Upper lobe of left lung (tissue), 6 donors: ENCODE data around the gene ACAT2. TPM values are rescaled to one million over a fixed set of nuclear protein-coding genes. Genes with fewer than 3 reads are reported as not detected.

Source experiments
- ATAC-seq, 2 donors: fragments of 200-7000 bp; cut with Tn5 transposase; one replicate each; pipeline ENCODE4 v1.9.1; 2022; ENCODE audit warnings: mild to moderate bottlenecking in 2 of 2, moderate library complexity in 2 of 2; ENCODE audit not compliant: low FRiP score in 2 of 2
- DNase-seq, 2 donors: peaks; one replicate each; pipeline ENCODE4 v3.0.0-alpha.2; 2019 to 2020
- H3K27ac ChIP-seq, 4 donors: fragments of 200-600 bp; sonication (generic); one replicate each; pipeline ENCODE4 v1.5.1; 2016 to 2019
- H3K27me3 ChIP-seq, 4 donors: fragments of 200-600 bp; sonication (generic); one replicate each; pipeline ENCODE4 v1.5.1; 2017 to 2019
- H3K36me3 ChIP-seq, 4 donors: fragments of 200-600 bp; sonication (generic); one replicate each; pipeline ENCODE4 v1.5.1; 2016 to 2019
- H3K4me1 ChIP-seq, 4 donors: fragments of 200-600 bp; sonication (generic); one replicate each; pipeline ENCODE4 v1.5.1; 2018 to 2019
- H3K4me3 ChIP-seq, 4 donors: fragments of 200-600 bp; sonication (generic); one replicate each; pipeline ENCODE4 v1.5.1; 2017 to 2019; ENCODE audit warnings: mild to moderate bottlenecking in 2 of 4, moderate library complexity in 1 of 4
- H3K9me3 ChIP-seq, 4 donors: fragments of 200-600 bp; sonication (generic); one replicate each; pipeline ENCODE4 v1.5.1; 2018 to 2019
- EP300 ChIP-seq, 4 donors: sonication (generic); formaldehyde crosslinking; IDR thresholded peaks; one replicate each; pipeline ENCODE4 v1.5.1; 2017; ENCODE audit warnings: antibody characterized with exemption in 4 of 4, control low read depth in 2 of 4
- POLR2A ChIP-seq, 4 donors: fragments of 450-650 bp; IDR thresholded peaks; one replicate each; pipeline ENCODE4 v1.5.1; 2016 to 2017; ENCODE audit warnings: antibody characterized with exemption in 4 of 4, mild to moderate bottlenecking in 2 of 4
- POLR2AphosphoS5 ChIP-seq, 2 donors: sonication (generic); formaldehyde crosslinking; IDR thresholded peaks; one replicate each; pipeline ENCODE4 v1.5.1; 2017; ENCODE audit warnings: antibody characterized with exemption in 2 of 2
- WGBS, 2 donors: methylation state at CpG; one replicate each; pipeline ENCODE4 v1.1.5; 2017 to 2018; 5-methylcytosine and 5-hydroxymethylcytosine counted together
- total RNA-seq, 6 donors: library from RNA; depleted of rRNA in 4 of 6; stranded (reverse); fragments of >200 nt in 4 of 6; gene quantifications; one replicate each; pipeline versions ENCODE4 v1.1.0 to v1.2.1, GENCODE V29; 2016 to 2021
- TF ChIP-seq, protein P1 (sequence below), 6 experiments: fragments of 450-650 bp in 4 of 6; fragments of 200-600 bp in 2 of 6; sonication (generic) in 2 of 6; IDR thresholded peaks; one replicate each; pipeline ENCODE4 v1.5.1; 2016 to 2019; ENCODE audit warnings: antibody characterized with exemption in 6 of 6
- donor health status: DM: no; HTN: no; CAD: no; lungs with moderate emphysema.
- donor health status: DM: no; HTN: yes; CAD: no; lungs with severe emphysema.

The ACAT2 gene
- total RNA-seq, 6 donors from 2014 or later, result 5.2 to 62.5 (median 30.5) TPM

DNA sequence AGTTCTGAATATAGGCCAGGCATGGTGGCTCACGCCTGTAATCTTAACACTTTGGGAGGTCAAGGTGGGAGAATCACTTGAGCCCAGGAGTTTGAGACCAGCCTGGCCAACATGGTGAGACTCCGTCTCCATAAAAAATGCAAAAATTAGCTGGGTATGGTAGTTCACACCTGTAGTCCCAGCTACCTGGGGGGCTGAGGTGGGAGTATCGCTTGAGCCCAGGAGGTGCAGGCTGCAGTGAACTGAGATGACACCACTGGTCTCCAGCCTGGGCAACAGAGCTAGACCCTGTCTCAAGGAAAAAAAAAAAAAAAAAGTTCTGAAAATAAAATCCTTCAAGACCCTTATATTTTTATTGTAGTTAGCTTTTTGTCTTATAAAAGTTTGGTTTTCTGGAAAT, 46.2 kb upstream of the ACAT2 start:
- Histone ChIP-seq H3K27me3 (no peaks in the 10 kb centered on the region), H3K4me3 (no peak overlapping the region), H3K36me3 (no peaks in the 10 kb centered on the region), H3K9me3 (no peaks in the 10 kb centered on the region), H3K4me1 (peaks cover 23 to 29% (median 28%) of the 10 kb centered on the region in 4 donors), H3K27ac (peak overlapping the region; percentile 52 to 85 (median 78))
- 94 to 95% methylated on average over 3 of the region's 3 CpGs for WGBS, 2 donors
- DNase-seq (no peak), ATAC-seq (no peak)
- no peak for TF ChIP-seq POLR2A (IDR thresholded peaks at IDR 0.05)
- no peak for TF ChIP-seq POLR2AphosphoS5 (IDR thresholded peaks at IDR 0.05)
- TF ChIP-seq, protein P1, sequence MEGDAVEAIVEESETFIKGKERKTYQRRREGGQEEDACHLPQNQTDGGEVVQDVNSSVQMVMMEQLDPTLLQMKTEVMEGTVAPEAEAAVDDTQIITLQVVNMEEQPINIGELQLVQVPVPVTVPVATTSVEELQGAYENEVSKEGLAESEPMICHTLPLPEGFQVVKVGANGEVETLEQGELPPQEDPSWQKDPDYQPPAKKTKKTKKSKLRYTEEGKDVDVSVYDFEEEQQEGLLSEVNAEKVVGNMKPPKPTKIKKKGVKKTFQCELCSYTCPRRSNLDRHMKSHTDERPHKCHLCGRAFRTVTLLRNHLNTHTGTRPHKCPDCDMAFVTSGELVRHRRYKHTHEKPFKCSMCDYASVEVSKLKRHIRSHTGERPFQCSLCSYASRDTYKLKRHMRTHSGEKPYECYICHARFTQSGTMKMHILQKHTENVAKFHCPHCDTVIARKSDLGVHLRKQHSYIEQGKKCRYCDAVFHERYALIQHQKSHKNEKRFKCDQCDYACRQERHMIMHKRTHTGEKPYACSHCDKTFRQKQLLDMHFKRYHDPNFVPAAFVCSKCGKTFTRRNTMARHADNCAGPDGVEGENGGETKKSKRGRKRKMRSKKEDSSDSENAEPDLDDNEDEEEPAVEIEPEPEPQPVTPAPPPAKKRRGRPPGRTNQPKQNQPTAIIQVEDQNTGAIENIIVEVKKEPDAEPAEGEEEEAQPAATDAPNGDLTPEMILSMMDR (IDR thresholded peaks at IDR 0.05), result no peak
- TF ChIP-seq EP300 (IDR thresholded peaks at IDR 0.05), result no peak

DNA sequence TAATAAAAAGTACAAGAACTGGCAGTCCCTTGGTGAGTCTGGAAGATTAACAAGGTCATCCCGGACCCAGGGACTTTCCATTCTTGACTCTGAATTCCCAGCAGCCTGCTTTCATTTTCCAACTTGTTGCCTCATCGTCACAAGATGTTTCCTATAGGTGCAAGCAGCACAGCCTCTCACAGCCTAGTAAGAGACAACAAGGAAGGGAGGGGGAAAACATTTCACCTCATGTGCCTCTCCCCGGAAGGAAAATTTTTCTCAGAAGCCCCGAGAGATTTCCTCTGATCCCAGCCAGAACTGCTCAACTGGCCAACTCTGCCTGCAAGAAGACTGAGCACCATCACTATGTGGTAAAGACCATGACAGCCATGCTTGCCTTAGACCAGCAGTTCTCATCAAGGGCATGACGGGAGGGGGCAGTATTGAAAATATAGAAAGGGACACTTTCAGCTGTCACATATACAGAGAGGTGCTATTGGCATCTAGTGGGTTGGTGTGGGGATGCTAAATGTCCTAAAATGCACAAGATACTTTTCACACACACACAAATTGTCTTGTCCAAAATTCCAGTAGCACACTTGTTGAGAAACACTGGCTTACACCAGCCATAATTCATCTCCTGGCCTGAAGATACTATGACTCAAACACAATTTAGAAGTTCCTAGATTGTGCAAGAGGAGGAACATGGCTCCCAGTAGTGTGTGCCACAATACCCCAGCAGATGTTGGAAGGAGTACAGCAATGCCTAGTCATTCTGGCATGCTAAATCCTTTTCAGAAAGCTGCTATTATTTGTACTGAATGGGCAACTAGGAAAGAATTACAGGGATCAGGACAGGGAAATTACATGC, 45.4 kb upstream of the ACAT2 start:
- no peaks in the 10 kb centered on the region for H3K9me3 ChIP-seq
- H3K4me1 ChIP-seq, result peaks cover 23 to 29% (median 28%) of the 10 kb centered on the region in 4 donors
- WGBS, 2 donors, result 23 to 26% methylated on average over 5 of the region's 5 CpGs
- ATAC-seq (peak; percentile 85 to 96), DNase-seq (peak in 1 of 2 donors; percentile 62)
- peak in 2 of 4 donors; percentile 19 to 21 for TF ChIP-seq POLR2A (IDR thresholded peaks at IDR 0.05)
- TF ChIP-seq POLR2AphosphoS5 (IDR thresholded peaks at IDR 0.05), result peak; percentile 64 to 92
- TF ChIP-seq EP300 (IDR thresholded peaks at IDR 0.05), result peak in 3 of 4 donors; percentile 56 to 98 (median 78)
- TF ChIP-seq, protein P1 (IDR thresholded peaks at IDR 0.05), result no peak
- H3K27me3 ChIP-seq, result no peaks in the 10 kb centered on the region
- H3K36me3 ChIP-seq, result no peaks in the 10 kb centered on the region
- H3K4me3 ChIP-seq, result peak overlapping the region in 1 of 4 donors; percentile 7
- H3K27ac ChIP-seq, result peak overlapping the region; percentile 71 to 85 (median 84)

DNA sequence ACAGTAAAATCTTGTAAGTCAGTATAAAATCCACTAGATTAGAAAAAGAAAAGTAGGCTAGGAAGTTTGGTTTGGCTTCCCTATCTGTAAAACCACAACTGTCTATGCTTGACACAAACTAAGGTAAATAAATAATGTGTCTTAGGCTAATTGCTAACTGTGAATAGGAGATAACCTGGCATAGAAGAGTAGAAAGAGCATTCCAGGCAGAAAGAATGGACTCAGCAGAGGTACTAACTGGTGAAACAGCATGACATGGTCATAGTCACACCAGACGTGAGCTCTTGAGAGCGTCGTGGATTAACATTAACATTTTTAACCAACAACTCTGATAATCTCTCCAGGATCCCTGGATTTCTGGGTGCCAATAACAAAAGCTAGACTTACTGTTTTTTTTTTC, 43.2 kb upstream of the ACAT2 start:
- DNase-seq, result no peak
- TF ChIP-seq POLR2AphosphoS5 (IDR thresholded peaks at IDR 0.05) (no peak), EP300 (IDR thresholded peaks at IDR 0.05) (no peak), POLR2A (IDR thresholded peaks at IDR 0.05) (no peak)
- TF ChIP-seq, protein P1 (IDR thresholded peaks at IDR 0.05), result no peak
- H3K4me1 ChIP-seq, result peaks cover 23 to 29% (median 28%) of the 10 kb centered on the region in 4 donors

DNA sequence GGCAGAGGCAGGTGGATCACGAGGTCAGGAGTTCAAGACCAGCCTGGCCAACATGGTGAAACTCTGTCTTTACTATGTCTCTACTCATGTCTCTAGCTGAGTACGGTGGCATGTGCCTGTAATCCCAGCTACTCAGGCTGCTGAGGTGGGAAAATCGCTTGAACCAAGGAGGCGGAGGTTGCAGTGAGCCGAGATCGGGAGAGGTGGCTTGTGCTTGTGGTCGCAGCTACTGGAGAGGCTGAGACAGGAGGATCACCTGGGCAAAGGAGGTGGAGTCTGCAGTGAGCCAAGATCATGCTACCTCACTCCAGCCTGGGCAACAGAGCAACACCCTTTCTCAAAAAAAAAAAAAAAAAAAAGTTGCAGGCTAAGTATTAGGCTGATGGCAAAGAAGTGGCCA, 42.6 kb upstream of the ACAT2 start:
- Histone ChIP-seq H3K27me3 (no peaks in the 10 kb centered on the region), H3K9me3 (no peaks in the 10 kb centered on the region), H3K4me3 (no peak overlapping the region), H3K4me1 (peaks cover 23 to 29% (median 28%) of the 10 kb centered on the region in 4 donors), H3K36me3 (no peaks in the 10 kb centered on the region), H3K27ac (no peak overlapping the region)
- WGBS, 2 donors, result 97% methylated on average over 7 of the region's 7 CpGs
- TF ChIP-seq EP300 (IDR thresholded peaks at IDR 0.05), result no peak
- no peak for TF ChIP-seq POLR2AphosphoS5 (IDR thresholded peaks at IDR 0.05)
- TF ChIP-seq POLR2A (IDR thresholded peaks at IDR 0.05), result no peak
- TF ChIP-seq, protein P1 (IDR thresholded peaks at IDR 0.05), result no peak
- DNase-seq, result no peak
- no peak for ATAC-seq

More for the DNA sequence above, 43.2 kb upstream of the ACAT2 start:
- H3K9me3 ChIP-seq, result no peaks in the 10 kb centered on the region
- H3K36me3 ChIP-seq, result no peaks in the 10 kb centered on the region
- no peak overlapping the region for H3K4me3 ChIP-seq
- no peak for ATAC-seq
- 68 to 74% methylated on average over 3 of the region's 3 CpGs for WGBS, 2 donors
- H3K27ac ChIP-seq, result no peak overlapping the region
- H3K27me3 ChIP-seq, result no peaks in the 10 kb centered on the region
